GM04504 (cell line): ENCODE data around the gene DAPL1.

Experiments
- DNase-seq: peaks from one replicate; pipeline ENCODE4 v3.0.0-alpha.2; 2012; ENCODE audit warnings: low read depth

The DAPL1 gene

DNA sequence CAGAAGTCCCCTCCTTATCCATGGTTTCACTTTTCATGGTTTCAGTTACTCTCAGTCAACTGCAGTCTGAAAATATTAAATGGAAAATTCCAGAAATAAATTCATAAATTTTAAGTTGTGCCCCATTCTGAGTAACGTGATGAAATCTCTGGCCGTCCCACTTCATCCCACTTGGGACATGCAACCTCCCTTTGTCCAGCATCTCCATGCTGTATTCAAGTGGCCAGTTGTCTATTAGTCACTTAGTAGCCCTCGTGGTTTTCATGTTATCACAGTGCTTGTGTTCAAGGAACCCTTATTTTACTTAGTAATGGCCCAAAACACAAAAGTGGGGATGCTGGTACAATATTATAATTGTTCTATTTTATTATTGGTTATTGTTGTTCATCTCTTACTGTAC is 18.0 kb upstream of the DAPL1 start:
- no peak for DNase-seq

GRCh38 chr2:158778243-158778642 is 16.9 kb upstream of the DAPL1 start:
- no peak for DNase-seq

DNA sequence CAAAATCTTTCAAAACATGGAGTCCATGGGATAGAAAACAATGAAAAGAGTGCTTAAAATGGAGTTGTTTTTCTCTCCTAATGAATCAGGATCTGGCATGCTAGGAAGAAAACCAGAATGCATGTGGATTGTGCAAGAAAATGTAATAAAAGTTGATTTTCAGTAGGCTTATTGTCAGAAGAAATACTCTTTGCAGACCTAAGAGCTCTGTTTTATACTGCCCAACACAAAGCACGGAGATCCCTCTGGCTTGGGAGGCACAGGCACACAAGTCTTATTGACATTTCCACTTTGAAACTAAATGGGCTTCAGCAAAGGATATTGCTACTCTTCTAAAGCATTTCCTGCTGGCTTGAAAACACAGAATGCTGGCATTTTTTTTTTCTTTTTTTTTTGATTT is 15.5 kb upstream of the DAPL1 start:
- DNase-seq, result peak; percentile 30

- no peak for DNase-seq
These were observed 13.7 kb upstream of the DAPL1 start for GRCh38 chr2:158781353-158781961.

- no peak for DNase-seq
These were observed 13.0 kb upstream of the DAPL1 start for GRCh38 chr2:158782136-158782535.

- no peak for DNase-seq
These were observed 12.5 kb upstream of the DAPL1 start for GRCh38 chr2:158782616-158783015.

GRCh38 chr2:158783923-158784322 is 11.2 kb upstream of the DAPL1 start:
- DNase-seq, result no peak

DNA sequence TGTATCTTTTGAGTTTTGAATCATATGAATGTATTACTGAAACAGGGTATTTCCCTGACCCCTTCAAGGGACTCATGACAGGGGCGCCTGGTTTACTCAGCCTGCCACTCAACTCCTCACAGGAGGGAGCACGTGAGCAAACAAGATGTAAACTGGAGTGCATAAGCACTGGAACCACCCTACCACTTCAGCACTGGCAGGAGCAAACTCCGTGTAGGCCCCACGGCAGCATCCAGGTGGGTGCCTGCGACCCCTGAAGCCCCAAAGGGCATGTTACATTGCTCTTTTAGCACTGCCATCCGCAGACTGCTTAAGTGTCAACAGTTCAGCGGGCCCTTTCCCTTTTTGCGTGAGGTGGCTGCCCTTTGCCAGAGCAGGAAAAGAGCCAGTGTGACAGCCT is 8.2 kb upstream of the DAPL1 start:
- DNase-seq, result no peak

GRCh38 chr2:158788951-158789350 is 6.2 kb upstream of the DAPL1 start:
- DNase-seq, result no peak

GRCh38 chr2:158796652-158797051 is 1.5 kb downstream of the DAPL1 start:
- no peak for DNase-seq

DNA sequence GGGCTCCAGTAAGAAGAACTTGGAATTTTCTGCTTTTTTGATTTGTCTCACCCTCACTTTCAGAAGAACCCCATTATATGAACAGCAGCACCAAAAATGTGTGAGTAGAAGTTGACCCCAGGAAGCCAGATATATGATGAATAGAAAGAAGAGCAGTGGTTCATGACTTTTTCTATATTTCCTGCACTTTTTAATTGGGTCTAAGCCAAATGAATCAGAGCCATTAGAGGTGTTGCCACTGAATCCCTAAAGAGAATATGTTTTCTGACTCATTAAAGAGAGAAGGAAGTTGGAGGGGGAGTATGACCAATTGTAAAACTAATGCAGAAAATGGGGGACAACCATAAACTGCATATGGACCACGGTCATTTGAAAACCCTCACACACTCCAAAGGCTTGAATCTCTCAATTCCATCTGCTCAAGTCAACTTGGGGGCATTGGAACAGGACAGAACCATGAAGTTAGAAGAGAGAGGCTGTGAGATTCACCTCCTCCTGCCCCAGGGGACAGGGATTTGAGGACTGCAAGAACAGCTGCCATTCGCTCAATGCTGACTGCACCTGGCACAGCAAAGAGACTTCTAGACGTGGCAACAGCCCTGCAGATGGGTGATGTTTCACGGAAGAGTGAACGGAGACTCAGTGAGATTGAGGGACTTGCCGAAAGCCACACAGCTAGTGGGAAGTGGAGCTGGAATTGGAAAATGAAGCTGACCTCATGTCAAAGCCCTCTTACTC is 3.0 kb downstream of the DAPL1 start:
- DNase-seq, result no peak

DNA sequence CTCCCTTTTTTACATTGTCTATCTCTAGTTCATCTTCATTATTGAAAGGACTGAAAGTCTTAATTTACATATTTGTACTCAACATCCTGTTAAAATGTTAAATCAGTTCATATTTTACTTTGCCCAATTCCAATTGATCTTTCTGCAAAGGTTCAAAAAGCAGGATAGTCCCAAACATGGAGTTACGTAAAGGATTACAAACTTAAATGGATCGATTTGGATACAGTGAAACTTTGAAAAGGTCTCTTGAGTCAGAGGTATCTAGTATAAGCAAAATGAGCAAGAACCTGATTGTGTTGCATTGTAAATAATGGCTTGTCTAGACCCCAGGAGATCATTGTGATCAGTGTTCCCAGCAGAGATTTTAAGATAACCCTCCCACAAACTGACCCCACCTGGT is 4.1 kb downstream of the DAPL1 start:
- no peak for DNase-seq

GRCh38 chr2:158803506-158803905 is 8.4 kb downstream of the DAPL1 start:
- no peak for DNase-seq

GRCh38 chr2:158805255-158805654 is 10.1 kb downstream of the DAPL1 start:
- no peak for DNase-seq

GRCh38 chr2:158805936-158806335 is 10.8 kb downstream of the DAPL1 start:
- DNase-seq, result no peak

DNA sequence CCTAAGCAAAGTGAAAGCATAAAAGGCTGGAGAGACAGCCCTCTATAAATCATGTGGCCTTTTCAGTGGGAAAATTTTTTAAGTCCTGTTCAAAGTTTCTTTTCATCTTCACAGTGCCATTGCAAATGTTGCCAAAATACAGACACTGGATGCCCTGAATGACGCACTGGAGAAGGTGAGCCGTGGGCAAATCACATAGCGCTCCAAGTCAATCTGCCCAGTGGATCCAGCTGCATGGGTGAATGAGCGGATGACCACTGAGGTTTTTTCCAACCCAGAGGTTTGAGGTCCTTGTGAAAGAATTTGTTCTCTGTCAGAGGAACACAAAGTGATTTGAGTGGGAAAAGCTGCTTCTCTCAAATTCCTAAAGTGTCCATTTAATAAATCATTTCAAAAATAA is 11.8 kb downstream of the DAPL1 start:
- no peak for DNase-seq

DNA sequence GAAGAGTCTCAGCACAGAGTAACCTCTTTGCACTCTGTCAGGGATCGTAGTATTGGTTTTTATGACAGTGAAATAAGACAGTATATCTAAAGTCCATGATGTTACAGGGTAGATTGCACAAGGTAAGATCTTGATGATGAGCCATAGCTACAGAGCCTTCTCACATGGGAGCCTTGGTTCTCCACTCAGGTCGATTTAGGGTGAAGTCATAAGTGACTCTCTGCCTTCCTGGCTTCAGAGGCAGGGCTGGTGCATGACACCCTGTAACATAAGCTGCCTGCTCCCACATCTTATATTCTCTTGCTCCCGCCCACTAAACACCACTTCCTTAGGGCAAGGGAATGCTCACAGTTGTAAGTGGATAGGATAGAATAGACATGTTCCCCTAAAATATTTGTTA is 13.3 kb downstream of the DAPL1 start:
- DNase-seq, result no peak

DNA sequence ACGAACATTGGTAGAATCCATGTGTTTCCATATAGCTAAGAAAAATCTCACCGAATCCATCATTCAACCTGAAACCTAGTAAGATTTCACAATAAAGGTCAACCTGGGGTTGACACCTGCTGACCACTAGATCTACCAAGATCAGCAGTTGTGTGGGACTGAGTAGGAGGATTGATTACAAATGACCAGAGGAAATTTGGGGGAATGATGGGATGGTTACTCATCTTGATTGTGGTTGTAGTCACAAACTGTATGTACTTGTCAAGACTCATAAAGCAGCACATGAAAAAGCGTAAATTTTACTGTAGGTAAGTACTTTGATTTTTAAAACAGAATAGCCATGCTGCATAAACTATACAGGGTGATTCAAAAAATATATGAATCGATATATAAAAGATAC is 14.7 kb downstream of the DAPL1 start:
- DNase-seq, result no peak

- DNase-seq, result no peak
These were observed 15.8 kb downstream of the DAPL1 start for GRCh38 chr2:158810731-158811460.

DNA sequence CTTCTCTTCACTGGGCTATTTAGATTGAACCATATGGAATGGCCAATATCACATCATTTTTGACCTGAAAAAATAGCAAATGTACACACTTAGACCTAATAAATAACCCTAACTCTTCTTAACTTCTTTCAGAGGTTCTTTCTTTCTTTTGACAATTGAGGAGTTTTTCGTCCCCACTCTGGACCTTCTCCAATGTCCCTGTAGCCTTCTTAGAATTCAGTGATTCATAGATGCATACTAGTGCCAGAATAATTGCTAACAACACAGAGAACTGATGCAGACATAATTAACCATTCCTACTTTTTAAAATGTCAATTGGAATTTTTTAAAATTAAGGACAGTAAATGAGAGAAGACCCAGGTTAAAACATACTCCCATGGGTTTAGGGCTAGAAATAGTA is 20.0 kb downstream of the DAPL1 start:
- DNase-seq, result no peak

DNA sequence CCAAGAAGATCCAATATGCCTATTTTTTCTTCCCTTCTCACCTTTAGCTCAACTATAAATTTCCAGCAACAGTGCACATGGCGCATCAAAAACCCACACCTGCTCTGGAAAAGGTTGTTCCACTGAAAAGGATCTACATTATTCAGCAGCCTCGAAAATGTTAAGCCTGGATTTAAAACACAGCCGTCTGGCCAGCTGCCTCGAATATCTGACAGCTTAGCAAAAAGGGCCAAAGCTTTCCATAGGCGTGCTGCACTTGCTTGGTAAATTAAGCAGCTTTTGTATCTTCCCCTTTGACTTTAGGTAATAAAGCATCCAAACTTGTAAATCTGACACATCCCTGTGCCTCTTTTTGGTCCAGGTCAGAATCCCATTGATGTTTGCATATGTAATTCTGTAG is 20.5 kb downstream of the DAPL1 start:
- no peak for DNase-seq

DNA sequence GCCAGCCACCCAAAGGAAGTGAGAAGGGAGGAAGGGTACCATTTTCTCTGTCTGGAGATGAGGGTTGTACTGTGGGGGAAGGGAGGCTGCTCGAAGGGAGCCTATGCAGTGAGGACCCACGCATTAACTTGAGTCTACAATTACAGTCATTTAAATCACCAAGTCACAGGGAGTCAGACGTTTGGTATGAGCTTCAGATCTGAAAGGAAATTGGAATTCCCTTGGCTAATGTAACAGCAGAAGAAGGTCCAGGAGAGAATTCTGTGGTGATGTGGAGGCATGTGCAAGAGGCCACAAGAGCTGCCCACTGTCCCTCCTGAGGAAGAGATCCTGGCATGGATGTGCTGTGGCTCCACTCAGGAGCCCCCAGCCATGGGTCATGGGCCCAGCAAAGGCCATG is 22.5 kb downstream of the DAPL1 start:
- peak; percentile 24 for DNase-seq

DNA sequence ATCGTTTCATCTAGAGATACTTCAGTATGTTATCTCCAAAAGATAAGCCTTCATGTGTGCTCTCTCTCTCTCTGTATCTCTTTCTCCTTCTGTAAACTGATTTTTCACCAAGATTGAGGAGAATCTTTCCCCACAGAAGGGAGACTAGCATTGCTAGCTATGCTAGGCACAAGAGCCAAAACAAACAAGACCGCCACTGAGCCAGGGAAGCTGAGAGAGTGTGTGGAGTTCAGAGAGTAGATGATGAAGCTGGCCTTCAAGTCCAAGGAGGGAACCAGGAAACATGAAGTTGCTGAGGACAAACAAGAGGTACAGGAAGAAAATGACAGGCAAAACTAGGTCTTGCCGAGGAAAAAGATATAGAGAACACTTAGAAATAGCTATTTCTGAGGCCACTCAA is 23.4 kb downstream of the DAPL1 start:
- no peak for DNase-seq
